T-cell (primary cell): ENCODE results near the gene JAGN1. TPM values are rescaled to one million over a fixed set of nuclear protein-coding genes. Genes with fewer than 3 reads are reported as not detected.

Source experiments
- ATAC-seq, 4 experiments: fragments of 200-7000 bp in 3 of 4; fragments of 150-1000 bp in 1 of 4; cut with Tn5 transposase; replicated peaks in 1 of 4; 1 replicate in 3 of 4; 2 replicates in 1 of 4; pipeline ENCODE4 v1.10.0; 2021; ENCODE audit warnings: moderate library complexity in 3 of 4, mild to moderate bottlenecking in 2 of 4, moderate number of reproducible peaks in 1 of 4
- CTCF ChIA-PET, 2 donors: fragments of 300-600 bp; sonication (Branson Sonifier 250); formaldehyde crosslinking; loops; one replicate each; lab custom pipeline; 2022; ENCODE audit warnings: antibody characterized with exemption in 2 of 2; lab: Charles Lee
- POLR2A ChIA-PET, 2 donors: fragments of 300-600 bp; sonication (Branson Sonifier 250); formaldehyde crosslinking; loops; one replicate each; lab custom pipeline; 2022; ENCODE audit warnings: antibody characterized with exemption in 2 of 2; lab: Charles Lee
- DNase-seq, 35 experiments: peaks; one replicate each; pipeline versions ENCODE4 v3.0.0 to v3.0.0-alpha.2; 2013 to 2023
- H3K27ac ChIP-seq: one replicate; pipeline ENCODE4 v1.5.1; 2013; ENCODE audit warnings: low read length
- H3K27me3 ChIP-seq, 2 experiments: replicated peaks in 1 of 2; 1 replicate in 1 of 2; 2 replicates in 1 of 2; pipeline versions ENCODE4 v1.6.1 to v1.7.0; 2013; ENCODE audit warnings: low read length in 1 of 2, mixed read lengths in 1 of 2; ENCODE audit not compliant: control insufficient read depth in 2 of 2, insufficient read depth in 2 of 2; ENCODE audit errors: extremely low read depth in 1 of 2
- H3K36me3 ChIP-seq, 2 donors: 1 replicate in 1 of 2; 2 replicates in 1 of 2; pipeline versions ENCODE4 v1.6.1 to v1.7.0; 2013; ENCODE audit warnings: low read length in 1 of 2; ENCODE audit not compliant: control insufficient read depth in 2 of 2, insufficient read depth in 1 of 2; ENCODE audit errors: extremely low read depth in 1 of 2
- H3K4me1 ChIP-seq, 2 experiments: 1 replicate in 1 of 2; 2 replicates in 1 of 2; pipeline versions ENCODE4 v1.6.1 to v1.7.0; 2013; ENCODE audit warnings: low read length in 2 of 2, mixed read lengths in 1 of 2; ENCODE audit not compliant: insufficient read depth in 2 of 2, control insufficient read depth in 1 of 2; ENCODE audit errors: extremely low read depth in 1 of 2
- H3K4me3 ChIP-seq, 2 donors: 1 replicate in 1 of 2; 2 replicates in 1 of 2; pipeline versions ENCODE4 v1.5.1 to v1.7.0; 2013; ENCODE audit warnings: mild to moderate bottlenecking in 2 of 2, low read length in 1 of 2, moderate library complexity in 1 of 2; ENCODE audit not compliant: control insufficient read depth in 1 of 2; ENCODE audit errors: extremely low read depth in 1 of 2
- H3K9me3 ChIP-seq: 2 replicates; pipeline ENCODE4 v1.7.0; 2013
- H3K27ac Mint-ChIP-seq, 2 donors: one replicate each; pipeline ENCODE4 v1.8.0; 2020 to 2021; ENCODE audit warnings: mild to moderate bottlenecking in 2 of 2, mixed read lengths in 2 of 2
- H3K27me3 Mint-ChIP-seq, 2 donors: one replicate each; pipeline ENCODE4 v1.8.0; 2021 to 2022; ENCODE audit warnings: mixed read lengths in 2 of 2
- H3K36me3 Mint-ChIP-seq: one replicate; pipeline ENCODE4 v1.8.0; 2021; ENCODE audit warnings: mixed read lengths
- H3K4me1 Mint-ChIP-seq, 3 donors: one replicate each; pipeline ENCODE4 v1.8.0; 2020 to 2022; ENCODE audit warnings: mixed read lengths in 3 of 3, mild to moderate bottlenecking in 1 of 3
- H3K4me3 Mint-ChIP-seq, 3 donors: one replicate each; pipeline ENCODE4 v1.8.0; 2020 to 2022; ENCODE audit warnings: mild to moderate bottlenecking in 3 of 3, mixed read lengths in 3 of 3, moderate library complexity in 3 of 3
- H3K9me3 Mint-ChIP-seq, 3 donors: one replicate each; pipeline ENCODE4 v1.8.0; 2020 to 2022; ENCODE audit warnings: mixed read lengths in 3 of 3
- WGBS: methylation state at CpG from one replicate; pipeline ENCODE4 v1.1.5; 2013; ENCODE audit warnings: missing lambda C conversion rate; ENCODE audit not compliant: insufficient coverage; 5-methylcytosine and 5-hydroxymethylcytosine counted together
- total RNA-seq, 35 experiments: library from RNA in 6 of 35; stranded (reverse) in 6 of 35; fragments of 120-200 nt in 1 of 35; gene quantifications; one replicate each; pipeline versions ENCODE4 v1.2.1 to v1.2.4 and lab custom pipeline; 2013 to 2026

JAGN1 gene
- total RNA-seq, 5 donors from 2014 or later (not counting 1 experiment from before 2014, with no cell fraction given), result 16.9 to 28.6 (median 23.7) TPM

DNA sequence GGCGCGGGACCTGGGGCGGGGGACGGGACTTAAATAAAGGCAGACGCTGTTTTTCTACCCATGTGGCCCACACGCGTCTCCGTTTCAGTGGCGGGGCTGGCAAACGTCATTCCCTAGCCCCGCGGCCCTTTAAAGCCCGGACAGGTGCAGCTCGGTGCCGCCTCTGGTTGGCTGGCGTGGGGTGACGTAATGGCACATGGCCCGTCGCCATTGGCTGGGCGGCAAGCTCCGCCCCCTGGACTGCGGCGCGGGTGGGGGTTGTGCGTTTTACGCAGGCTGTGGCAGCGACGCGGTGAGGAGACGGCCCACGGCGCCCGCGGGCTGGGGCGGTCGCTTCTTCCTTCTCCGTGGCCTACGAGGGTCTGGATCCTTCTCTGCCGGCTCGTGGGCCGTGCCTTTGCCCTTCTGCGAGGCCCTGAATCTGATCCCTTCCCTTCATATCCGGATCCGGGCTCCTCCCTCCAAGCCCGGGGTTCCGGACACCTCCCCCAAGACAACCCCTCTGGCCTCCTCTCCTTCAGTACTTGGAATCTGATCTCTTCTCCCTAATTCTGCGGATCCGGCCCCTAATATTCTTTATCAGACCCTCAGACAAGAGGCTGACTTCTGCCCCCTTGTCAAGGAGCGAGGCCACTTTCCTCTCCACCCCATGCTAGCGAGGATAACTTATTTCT lies 43.3 kb downstream of the JAGN1 start, which contains the start of gene CRELD1:
CRELD1 (plus strand) TSS at position 274 of the 674 bp plus-strand sequence. CDS start 605 bp downstream, outside the sequence.
- Mint-ChIP-seq H3K27ac (peak within 1 kb of the TSS; percentile 96 to 98), H3K27me3 (no peaks in the 10 kb centered on the region), H3K4me3 (peak within 1 kb of the TSS; percentile 89 to 98 (median 94)), H3K36me3 (peaks cover 19% of the 10 kb centered on the region), H3K4me1 (peaks cover 36 to 47% (median 36%) of the 10 kb centered on the region in 3 donors), H3K9me3 (no peaks in the 10 kb centered on the region)
- WGBS, result under 1% methylated on average over 50 of the region's 50 CpGs
- Histone ChIP-seq H3K9me3 (no peaks in the 10 kb centered on the region), H3K36me3 (peaks cover 0 to 18% of the 10 kb centered on the region in 2 donors), H3K27me3 (no peaks in the 10 kb centered on the region), H3K4me1 (peaks cover 15 to 40% of the 10 kb centered on the region in 2 experiments), H3K27ac (peak within 1 kb of the TSS; percentile 90), H3K4me3 (peak within 1 kb of the TSS; percentile 75 to 77)
- ChIA-PET CTCF (interaction anchor here (0.7 to 3.3 kb wide), 11 partner anchors 8 to 388 kb away, joined by 3 to 33 read pairs (median 5); partner anchors contain the start of genes EMC3 (in 1 of the 2), FANCD2 (in 1 of the 2), PRRT3 (in 1 of the 2) and SEC13 (in 1 of the 2)), POLR2A (interaction anchor here (0.5 to 2.2 kb wide), 13 partner anchors 13 to 1339 kb away, joined by 3 to 14 read pairs (median 7); partner anchors contain the start of genes ATG7 (in 1 of the 2), FANCD2 (in 1 of the 2), IL17RE (in 1 of the 2) and JAGN1 (in 1 of the 2))
- peak; percentile 82 to 87 (median 84) for ATAC-seq
- DNase-seq, result peak; percentile 90 to 99 (median 96)

DNA sequence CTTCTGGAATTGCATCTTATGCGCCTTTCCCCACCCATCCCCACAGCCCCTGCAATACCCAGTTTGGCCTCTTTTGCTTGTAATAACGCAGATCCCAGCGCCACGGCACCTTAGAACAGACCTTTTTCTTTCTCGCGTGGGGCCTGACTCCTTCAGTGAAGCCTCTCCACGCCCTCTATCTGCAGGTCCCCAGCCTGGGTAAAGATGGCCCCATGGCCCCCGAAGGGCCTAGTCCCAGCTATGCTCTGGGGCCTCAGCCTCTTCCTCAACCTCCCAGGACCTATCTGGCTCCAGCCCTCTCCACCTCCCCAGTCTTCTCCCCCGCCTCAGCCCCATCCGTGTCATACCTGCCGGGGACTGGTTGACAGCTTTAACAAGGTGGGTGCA lies 43.8 kb downstream of the JAGN1 start:
- CTCF ChIA-PET, result interaction anchor here (0.6 to 3.3 kb wide), 7 partner anchors 10 to 353 kb away, joined by 3 to 21 read pairs (median 11); partner anchors contain the start of genes EMC3 (in 1 of the 2) and PRRT3 (in 1 of the 2)
- H3K4me3 ChIP-seq, result peak overlapping the region; percentile 75 to 77
- peaks cover 36 to 47% (median 36%) of the 10 kb centered on the region in 3 donors for H3K4me1 Mint-ChIP-seq

DNA sequence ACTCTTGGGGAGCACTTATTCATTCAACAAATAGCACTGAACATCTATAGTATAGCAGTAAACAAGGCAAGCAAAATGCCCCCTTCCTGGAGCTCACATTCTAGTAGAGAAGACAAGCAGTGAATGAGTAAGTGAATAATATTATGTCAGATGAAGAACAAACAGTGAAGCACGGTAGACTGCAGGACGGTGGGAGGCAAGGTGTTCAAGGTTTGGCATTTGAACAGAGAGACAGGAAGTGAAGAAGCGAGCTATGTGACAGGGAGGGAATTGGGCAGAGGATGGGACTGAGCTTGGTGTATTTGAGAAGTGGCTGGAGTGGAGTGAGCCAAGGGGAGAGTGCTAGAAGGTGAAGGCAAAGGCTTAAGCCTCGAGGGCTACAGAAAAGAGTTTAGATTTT lies 44.6 kb downstream of the JAGN1 start:
- H3K4me1 Mint-ChIP-seq, result peaks cover 36 to 47% (median 36%) of the 10 kb centered on the region in 3 donors
- H3K9me3 ChIP-seq, result no peaks in the 10 kb centered on the region
- CTCF ChIA-PET, result interaction anchor here (0.6 to 1.8 kb wide), 7 partner anchors 11 to 806 kb away, joined by 3 to 11 read pairs (median 4); no protein-coding TSS in a partner anchor
- H3K4me3 Mint-ChIP-seq, result peak overlapping the region; percentile 89 to 98 (median 94)
- WGBS, result 25% methylated on average over 3 of the region's 4 CpGs
- peak overlapping the region; percentile 75 to 77 for H3K4me3 ChIP-seq
- DNase-seq (no peak), ATAC-seq (no peak)
- POLR2A ChIA-PET, result interaction anchor here (0.6 to 1.2 kb wide), 4 partner anchors 11 to 502 kb away, joined by 3 to 4 read pairs (median 4); partner anchors contain the start of genes EMC3 (in 1 of the 2) and JAGN1 (in 1 of the 2)
- H3K36me3 Mint-ChIP-seq, result peaks cover 19% of the 10 kb centered on the region
- no peak overlapping the region for H3K27ac ChIP-seq
- H3K27me3 ChIP-seq, result no peaks in the 10 kb centered on the region
- peaks cover 0 to 18% of the 10 kb centered on the region in 2 donors for H3K36me3 ChIP-seq
- peak overlapping the region; percentile 58 to 98 for H3K27ac Mint-ChIP-seq
- H3K27me3 Mint-ChIP-seq, result no peaks in the 10 kb centered on the region
- H3K9me3 Mint-ChIP-seq, result no peaks in the 10 kb centered on the region
- H3K4me1 ChIP-seq, result peaks cover 15 to 40% of the 10 kb centered on the region in 2 experiments

More for the DNA sequence above, 43.8 kb downstream of the JAGN1 start:
- WGBS, result 12% methylated on average over 8 of the region's 11 CpGs
- no peaks in the 10 kb centered on the region for H3K27me3 ChIP-seq
- H3K9me3 Mint-ChIP-seq, result no peaks in the 10 kb centered on the region
- POLR2A ChIA-PET, result interaction anchor here (0.6 to 2.2 kb wide), 10 partner anchors 12 to 1338 kb away, joined by 3 to 14 read pairs (median 4); partner anchors contain the start of genes ATG7 (in 1 of the 2), EMC3 (in 1 of the 2), FANCD2 (in 1 of the 2) and IL17RE (in 1 of the 2)
- peak overlapping the region; percentile 90 for H3K27ac ChIP-seq
- DNase-seq, result peak in 28 of 35 experiments; percentile 14 to 66 (median 39)
- peak in 1 of 4 experiments; percentile 3 for ATAC-seq
- H3K36me3 ChIP-seq, result peaks cover 0 to 18% of the 10 kb centered on the region in 2 donors
- H3K36me3 Mint-ChIP-seq, result peaks cover 19% of the 10 kb centered on the region
- peak overlapping the region; percentile 89 to 98 (median 94) for H3K4me3 Mint-ChIP-seq
- H3K27ac Mint-ChIP-seq, result peak overlapping the region; percentile 96 to 98
- H3K9me3 ChIP-seq, result no peaks in the 10 kb centered on the region
- H3K27me3 Mint-ChIP-seq, result no peaks in the 10 kb centered on the region
- H3K4me1 ChIP-seq, result peaks cover 15 to 40% of the 10 kb centered on the region in 2 experiments

DNA sequence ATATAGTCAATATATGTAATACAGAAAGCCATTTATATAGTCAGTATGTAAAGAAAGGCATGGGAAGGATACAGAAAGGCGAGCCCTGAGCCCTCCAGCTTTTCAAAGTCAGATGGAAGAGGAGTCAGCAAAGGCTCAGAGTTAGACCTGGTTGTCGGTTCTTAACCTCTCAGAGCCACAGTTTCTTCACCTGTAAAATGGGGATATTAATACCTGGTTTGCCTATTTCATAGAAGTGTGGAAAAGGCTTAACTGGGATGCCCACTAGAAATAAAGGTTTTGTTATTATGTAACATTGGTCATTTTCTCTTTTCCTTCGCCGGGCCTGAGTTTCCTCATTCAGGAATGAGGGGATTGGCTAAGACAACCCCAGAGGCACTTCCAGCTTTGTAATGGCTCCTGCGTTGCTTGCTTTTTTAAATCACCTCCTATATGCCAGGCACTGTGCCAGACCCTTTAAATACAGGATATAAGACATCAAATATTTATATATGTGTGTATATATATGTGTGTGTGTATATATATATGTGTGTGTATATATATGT lies 45.6 kb downstream of the JAGN1 start:
- H3K9me3 ChIP-seq, result no peaks in the 10 kb centered on the region
- H3K4me3 ChIP-seq, result no peak overlapping the region
- Mint-ChIP-seq H3K9me3 (no peaks in the 10 kb centered on the region), H3K4me3 (peak overlapping the region in 1 of 3 donors; percentile 89), H3K4me1 (peaks cover 33 to 41% (median 36%) of the 10 kb centered on the region in 3 donors), H3K27ac (peak overlapping the region in 1 of 2 donors; percentile 98), H3K36me3 (peaks cover 22% of the 10 kb centered on the region), H3K27me3 (no peaks in the 10 kb centered on the region)
- ATAC-seq (no peak), DNase-seq (no peak)
- WGBS, result 100% methylated on average over 1 of the region's 5 CpGs
- H3K4me1 ChIP-seq, result peaks cover 15 to 40% of the 10 kb centered on the region in 2 experiments
- H3K36me3 ChIP-seq, result peaks cover 1 to 22% of the 10 kb centered on the region in 2 donors
- CTCF ChIA-PET, result interaction anchor here (1.2 to 1.8 kb wide), 3 partner anchors 10 to 52 kb away, joined by 4 to 11 read pairs (median 7); no protein-coding TSS in a partner anchor
- H3K27ac ChIP-seq, result no peak overlapping the region
- POLR2A ChIA-PET, result no interaction called here
- H3K27me3 ChIP-seq, result no peaks in the 10 kb centered on the region

DNA sequence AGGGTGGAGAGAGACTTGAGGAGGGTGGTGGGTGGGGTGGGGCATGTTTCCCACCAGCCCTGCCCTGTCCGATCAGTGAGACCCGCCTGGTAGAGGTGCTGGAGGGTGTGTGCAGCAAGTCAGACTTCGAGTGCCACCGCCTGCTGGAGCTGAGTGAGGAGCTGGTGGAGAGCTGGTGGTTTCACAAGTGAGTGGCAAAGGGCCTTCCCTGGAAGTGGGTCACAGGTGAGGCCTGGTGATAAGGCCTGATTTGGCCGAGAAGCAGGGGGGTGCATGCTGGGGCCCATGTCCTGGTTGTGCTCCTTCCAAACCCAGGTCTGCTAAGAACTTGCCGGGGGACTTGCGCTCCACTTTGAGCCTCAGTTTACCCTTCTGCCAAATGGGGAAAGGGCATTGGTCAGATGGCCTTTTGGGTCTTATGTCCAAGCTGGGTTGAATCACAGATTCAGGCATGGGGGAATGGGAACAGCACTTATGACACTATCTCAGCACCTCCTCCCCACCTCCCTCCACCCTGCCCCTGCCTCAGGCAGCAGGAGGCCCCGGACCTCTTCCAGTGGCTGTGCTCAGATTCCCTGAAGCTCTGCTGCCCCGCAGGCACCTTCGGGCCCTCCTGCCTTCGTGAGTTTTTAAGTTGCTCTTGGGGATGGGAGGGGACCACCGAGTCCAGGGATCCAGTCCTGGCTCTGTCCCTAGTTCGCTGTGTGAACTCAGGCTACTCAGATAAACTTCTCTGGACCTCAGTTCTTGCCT lies 47.3 kb downstream of the JAGN1 start:
- H3K36me3 Mint-ChIP-seq, result peaks cover 25% of the 10 kb centered on the region
- ChIA-PET CTCF (no interaction called here), POLR2A (no interaction called here)
- no peaks in the 10 kb centered on the region for H3K9me3 Mint-ChIP-seq
- H3K27ac Mint-ChIP-seq, result no peak overlapping the region
- no peak overlapping the region for H3K4me3 Mint-ChIP-seq
- H3K4me1 Mint-ChIP-seq, result peaks cover 24 to 28% (median 25%) of the 10 kb centered on the region in 3 donors
- WGBS, result 98% methylated on average over 9 of the region's 13 CpGs
- DNase-seq, result no peak
- no peak overlapping the region for H3K4me3 ChIP-seq
- no peak for ATAC-seq
- peaks cover 7 to 29% of the 10 kb centered on the region in 2 donors for H3K36me3 ChIP-seq
- no peaks in the 10 kb centered on the region for H3K27me3 ChIP-seq
- H3K9me3 ChIP-seq, result no peaks in the 10 kb centered on the region
- no peak overlapping the region for H3K27ac ChIP-seq
- peaks cover 13 to 30% of the 10 kb centered on the region in 2 experiments for H3K4me1 ChIP-seq
- no peaks in the 10 kb centered on the region for H3K27me3 Mint-ChIP-seq
